ENCODE measurements around the gene METTL25. TPM values are rescaled to one million over a fixed set of nuclear protein-coding genes. Genes with fewer than 3 reads are reported as not detected.

Gene METTL25
- total RNA-seq, 1 experiment from 2014 or later = 5.1 TPM

DNA sequence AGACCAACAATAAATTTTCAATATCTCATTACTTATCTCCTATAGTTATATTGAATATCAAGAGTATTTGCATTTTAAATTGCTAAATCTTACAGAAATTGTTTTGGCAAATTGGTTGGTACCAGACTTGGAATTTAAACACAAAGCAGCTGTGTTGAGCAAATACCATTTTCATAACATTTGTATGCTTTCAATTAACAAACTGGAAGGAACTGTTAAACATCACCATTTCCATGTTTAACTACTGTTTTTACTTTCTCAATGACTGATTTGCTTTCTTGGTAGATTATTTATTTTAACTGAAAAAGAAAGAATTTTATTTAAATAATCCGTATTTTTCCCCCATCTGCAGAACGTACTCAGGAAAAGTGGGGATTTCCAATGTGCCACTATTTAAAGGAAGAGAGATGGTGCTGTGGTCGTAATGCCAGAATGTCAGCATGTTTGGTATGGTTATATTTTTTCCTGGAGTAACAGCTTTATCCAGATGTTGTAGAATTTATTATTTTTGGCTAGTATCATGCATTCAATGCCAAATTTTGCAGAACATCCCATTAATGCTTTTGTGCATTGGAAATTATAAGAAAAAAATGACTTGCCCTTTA, 72.3 kb downstream of the METTL25 start:
- no peaks in the 10 kb centered on the region for H3K4me1 ChIP-seq (ENCODE audit: insufficient read depth, low read length)
- ChIA-PET CTCF (no interaction called here), POLR2A (ENCODE audit: unreplicated experiment) (no interaction called here)
- H3K9me2 ChIP-seq (replicated peaks; ENCODE audit: low read length) = no peaks in the 10 kb centered on the region
- no peak for ATAC-seq
- no peak overlapping the region for H3K4me3 ChIP-seq (ENCODE audit: low read length)
- H3K27me3 ChIP-seq (ENCODE audit: low read length) = no peaks in the 10 kb centered on the region
- no peaks in the 10 kb centered on the region for H3K36me3 ChIP-seq (ENCODE audit: low read depth, low read length)
- no peaks in the 10 kb centered on the region for H3K9me3 ChIP-seq (ENCODE audit: low read length)
- BruUV-seq (replicated peaks) = no TSS peak
- no peak overlapping the region for H2AFZ ChIP-seq (ENCODE audit: low read length)
- intact Hi-C loops (cut with micrococcal nuclease) = no loop called here
- no peak overlapping the region for H3K9ac ChIP-seq (ENCODE audit: low read length)
- no peaks in the 10 kb centered on the region for H4K20me1 ChIP-seq (ENCODE audit: low read length)
- no peak for DNase-seq
- no peak overlapping the region for H3K4me2 ChIP-seq (ENCODE audit: low read length)
- H3K27ac ChIP-seq (ENCODE audit: low read length) = no peak overlapping the region
- H3F3A ChIP-seq (ENCODE audit: low read length, unreplicated experiment) = no peaks in the 10 kb centered on the region
- H3K79me2 ChIP-seq (ENCODE audit: low read length) = no peaks in the 10 kb centered on the region
- TF ChIP-seq EZH2 (IDR thresholded peaks at IDR 0.05; ENCODE audit: low read length, unreplicated experiment) (no peak), EZH2phosphoT487 (IDR thresholded peaks at IDR 0.05; ENCODE audit: borderline replicate concordance, low read length) (no peak)
- TF ChIP-seq, protein P1, sequence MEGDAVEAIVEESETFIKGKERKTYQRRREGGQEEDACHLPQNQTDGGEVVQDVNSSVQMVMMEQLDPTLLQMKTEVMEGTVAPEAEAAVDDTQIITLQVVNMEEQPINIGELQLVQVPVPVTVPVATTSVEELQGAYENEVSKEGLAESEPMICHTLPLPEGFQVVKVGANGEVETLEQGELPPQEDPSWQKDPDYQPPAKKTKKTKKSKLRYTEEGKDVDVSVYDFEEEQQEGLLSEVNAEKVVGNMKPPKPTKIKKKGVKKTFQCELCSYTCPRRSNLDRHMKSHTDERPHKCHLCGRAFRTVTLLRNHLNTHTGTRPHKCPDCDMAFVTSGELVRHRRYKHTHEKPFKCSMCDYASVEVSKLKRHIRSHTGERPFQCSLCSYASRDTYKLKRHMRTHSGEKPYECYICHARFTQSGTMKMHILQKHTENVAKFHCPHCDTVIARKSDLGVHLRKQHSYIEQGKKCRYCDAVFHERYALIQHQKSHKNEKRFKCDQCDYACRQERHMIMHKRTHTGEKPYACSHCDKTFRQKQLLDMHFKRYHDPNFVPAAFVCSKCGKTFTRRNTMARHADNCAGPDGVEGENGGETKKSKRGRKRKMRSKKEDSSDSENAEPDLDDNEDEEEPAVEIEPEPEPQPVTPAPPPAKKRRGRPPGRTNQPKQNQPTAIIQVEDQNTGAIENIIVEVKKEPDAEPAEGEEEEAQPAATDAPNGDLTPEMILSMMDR (conservative IDR thresholded peaks at IDR 0.05; ENCODE audit: low read depth, low read length) = no peak

DNA sequence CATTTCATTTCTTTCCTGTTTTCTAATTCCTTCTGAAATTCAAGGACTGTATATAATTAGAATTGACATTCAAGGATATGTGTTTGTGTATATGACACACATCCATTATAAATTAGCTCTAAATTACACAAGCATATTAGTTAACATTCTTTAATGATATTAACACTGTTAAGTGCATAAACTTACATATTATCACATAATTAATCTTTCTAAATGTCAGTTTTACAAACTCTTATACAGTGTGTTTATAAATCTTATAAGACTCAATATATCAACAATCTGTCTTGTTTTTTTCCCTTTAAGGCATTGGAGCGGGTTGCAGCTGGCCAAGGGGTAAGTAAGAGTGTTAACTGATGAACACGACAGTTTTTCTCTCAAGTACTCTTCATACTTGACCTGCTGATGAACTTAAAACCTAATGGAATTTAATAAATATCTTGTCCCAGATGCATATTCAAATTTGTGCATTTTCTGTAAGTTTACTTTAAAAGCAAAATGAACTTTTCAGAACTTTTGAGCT, 76.1 kb downstream of the METTL25 start:
- no peak for DNase-seq
- Histone ChIP-seq H3K79me2 (ENCODE audit: low read length) (no peaks in the 10 kb centered on the region), H3K4me3 (ENCODE audit: low read length) (no peak overlapping the region), H3K27me3 (ENCODE audit: low read length) (no peaks in the 10 kb centered on the region), H3K36me3 (ENCODE audit: low read depth, low read length) (no peaks in the 10 kb centered on the region), H3K9me3 (ENCODE audit: low read length) (no peaks in the 10 kb centered on the region), H3K4me2 (ENCODE audit: low read length) (no peak overlapping the region), H3K27ac (ENCODE audit: low read length) (no peak overlapping the region), H3F3A (ENCODE audit: low read length, unreplicated experiment) (no peaks in the 10 kb centered on the region), H3K9me2 (replicated peaks; ENCODE audit: low read length) (no peaks in the 10 kb centered on the region), H3K4me1 (ENCODE audit: insufficient read depth, low read length) (peaks cover 10% of the 10 kb centered on the region), H4K20me1 (ENCODE audit: low read length) (no peaks in the 10 kb centered on the region), H2AFZ (ENCODE audit: low read length) (no peak overlapping the region), H3K9ac (ENCODE audit: low read length) (no peak overlapping the region)
- intact Hi-C loops (cut with micrococcal nuclease) = no loop called here
- no peak for TF ChIP-seq EZH2phosphoT487 (IDR thresholded peaks at IDR 0.05; ENCODE audit: borderline replicate concordance, low read length)
- TF ChIP-seq EZH2 (IDR thresholded peaks at IDR 0.05; ENCODE audit: low read length, unreplicated experiment) = no peak
- TF ChIP-seq, protein P1 (conservative IDR thresholded peaks at IDR 0.05; ENCODE audit: low read depth, low read length) = no peak
- POLR2A ChIA-PET (ENCODE audit: unreplicated experiment) = no interaction called here
- no peak for ATAC-seq
- BruUV-seq (replicated peaks) = no TSS peak
- CTCF ChIA-PET = no interaction called here

DNA sequence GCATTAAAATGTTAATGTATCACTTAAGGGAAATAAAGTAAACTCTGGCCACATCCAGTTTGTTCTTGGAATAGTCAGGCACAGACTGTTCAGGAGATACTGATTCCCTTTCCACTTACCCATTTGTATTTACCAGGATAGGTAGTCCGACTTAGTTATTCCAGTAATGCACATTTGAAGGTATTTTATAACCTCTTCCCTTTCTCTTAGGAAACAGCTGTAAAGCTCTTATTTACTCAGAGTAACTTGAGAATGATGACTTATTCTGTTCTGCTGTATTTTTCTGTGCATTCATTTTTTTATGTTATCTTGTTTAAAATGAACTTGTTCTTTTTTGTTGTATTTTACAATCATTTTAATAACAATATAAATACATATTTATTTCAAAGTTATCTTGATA, 78.0 kb downstream of the METTL25 start:
- ATAC-seq = peak; percentile 100
- H3K79me2 ChIP-seq (ENCODE audit: low read length) = no peaks in the 10 kb centered on the region
- no peaks in the 10 kb centered on the region for H3K36me3 ChIP-seq (ENCODE audit: low read depth, low read length)
- H4K20me1 ChIP-seq (ENCODE audit: low read length) = no peaks in the 10 kb centered on the region
- no TSS peak for BruUV-seq (replicated peaks)
- H3K4me2 ChIP-seq (ENCODE audit: low read length) = 0 out of 2 replicates have a peak overlapping the region, but pooled peaks have one; percentile 11
- POLR2A ChIA-PET (ENCODE audit: unreplicated experiment) = no interaction called here
- intact Hi-C loops (cut with micrococcal nuclease) = no loop called here
- no peak overlapping the region for H3K27ac ChIP-seq (ENCODE audit: low read length)
- H3K27me3 ChIP-seq (ENCODE audit: low read length) = no peaks in the 10 kb centered on the region
- no peaks in the 10 kb centered on the region for H3F3A ChIP-seq (ENCODE audit: low read length, unreplicated experiment)
- CTCF ChIA-PET = no interaction called here
- no peaks in the 10 kb centered on the region for H3K9me3 ChIP-seq (ENCODE audit: low read length)
- H3K9ac ChIP-seq (ENCODE audit: low read length) = no peak overlapping the region
- peaks cover 10% of the 10 kb centered on the region for H3K4me1 ChIP-seq (ENCODE audit: insufficient read depth, low read length)
- H3K9me2 ChIP-seq (replicated peaks; ENCODE audit: low read length) = no peaks in the 10 kb centered on the region
- no peak overlapping the region for H2AFZ ChIP-seq (ENCODE audit: low read length)
- DNase-seq = peak; percentile 47
- H3K4me3 ChIP-seq (ENCODE audit: low read length) = no peak overlapping the region
- no peak for TF ChIP-seq EZH2 (IDR thresholded peaks at IDR 0.05; ENCODE audit: low read length, unreplicated experiment)
- TF ChIP-seq EZH2phosphoT487 (IDR thresholded peaks at IDR 0.05; ENCODE audit: borderline replicate concordance, low read length) = no peak
- TF ChIP-seq, protein P1 (conservative IDR thresholded peaks at IDR 0.05; ENCODE audit: low read depth, low read length) = no peak
